ENCODE measurements around the gene AKR7A2.
"Not testable (repeated sequence)": the region's sequence is repeated elsewhere in the genome, so short reads cannot be mapped to it uniquely, and the experiment has no call there.

GRCh38 chr1:19285807-19286206 lies 26.1 kb downstream of the AKR7A2 start:
- not testable (repeated sequence) for TF ChIP-seq CTCF (conservative IDR thresholded peaks at IDR 0.05 in 1 of 2, IDR thresholded peaks at IDR 0.05 in 1 of 2; ENCODE audit: low read depth in 1 of 2, low read length in 2 of 2); EZH2 (IDR thresholded peaks at IDR 0.05; ENCODE audit: low read length, missing control alignments)

Data from fibroblast of lung (primary cell).